ENCODE measurements around the gene FOXJ1. TPM values are rescaled to one million over a fixed set of nuclear protein-coding genes. Genes with fewer than 3 reads are reported as not detected.
A peak's percentile ranks its signal among the peaks of the same experiment; 100 is the strongest.

The FOXJ1 gene
- total and polyA plus RNA-seq, 5 experiments from 2014 or later = 0.28 to 3.7 (median 2.8) TPM

DNA sequence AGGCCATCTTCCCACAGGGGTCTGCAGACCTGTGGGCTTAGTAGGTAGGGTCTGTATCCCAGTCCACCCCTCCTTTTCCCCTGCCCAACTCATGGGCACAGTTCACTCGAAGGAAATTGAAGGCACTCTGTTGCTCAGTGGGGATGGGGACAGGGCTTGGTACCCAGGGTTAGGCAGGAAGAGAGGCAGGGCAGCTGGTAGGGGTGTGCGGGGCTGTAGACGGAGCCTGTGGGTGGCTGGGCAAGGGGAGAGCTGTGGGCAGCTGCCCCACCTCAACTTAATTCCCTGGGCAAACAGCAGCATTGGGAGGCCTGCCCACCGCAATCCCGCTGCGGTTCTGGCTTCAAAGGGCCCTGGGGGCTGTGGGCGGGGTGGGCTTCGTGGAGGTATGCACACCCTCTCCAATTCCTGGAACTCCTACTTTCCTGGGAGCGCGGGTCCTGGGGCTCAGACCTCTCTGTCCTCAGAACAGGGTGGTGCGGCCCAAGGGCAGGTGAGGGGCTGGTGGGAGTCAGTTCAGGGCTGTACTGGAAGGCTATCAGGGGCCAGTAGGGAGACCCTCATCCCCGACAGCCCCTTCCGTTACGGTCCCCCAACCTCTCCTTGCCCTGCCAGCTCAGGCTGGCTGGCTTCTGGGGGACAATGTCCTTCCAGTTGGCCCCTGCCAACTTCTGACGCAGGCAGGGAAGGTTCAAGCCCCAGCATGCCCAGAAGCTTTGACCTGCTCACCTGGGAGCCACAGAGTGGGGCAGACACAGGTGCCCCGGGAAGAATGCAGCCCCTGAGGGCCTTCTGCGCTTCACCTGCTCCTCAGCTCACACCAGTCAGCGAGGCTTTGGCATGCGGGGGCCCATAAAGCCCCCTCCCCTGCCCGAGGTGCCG, 9.1 kb downstream of the FOXJ1 start:
- H3K36me3 Mint-ChIP-seq = no peaks in the 10 kb centered on the region
- ATAC-seq (no peak), DNase-seq (no peak)
- H3K4me1 Mint-ChIP-seq = peaks cover 24 to 56% (median 35%) of the 10 kb centered on the region in 4 donors
- H3K9me3 Mint-ChIP-seq = no peaks in the 10 kb centered on the region
- no peak overlapping the region for H3K4me3 Mint-ChIP-seq
- POLR2A ChIA-PET = interaction anchor here (2.6 to 14.8 kb wide), 3 partner anchors 10 to 139 kb away, joined by 8 to 152 read pairs (median 56); partner anchors contain the start of gene FOXJ1
- no peaks in the 10 kb centered on the region for H3K27me3 Mint-ChIP-seq
- H3K27ac Mint-ChIP-seq = peak overlapping the region in 7 of 10 donors; percentile 2 to 91 (median 60)

DNA sequence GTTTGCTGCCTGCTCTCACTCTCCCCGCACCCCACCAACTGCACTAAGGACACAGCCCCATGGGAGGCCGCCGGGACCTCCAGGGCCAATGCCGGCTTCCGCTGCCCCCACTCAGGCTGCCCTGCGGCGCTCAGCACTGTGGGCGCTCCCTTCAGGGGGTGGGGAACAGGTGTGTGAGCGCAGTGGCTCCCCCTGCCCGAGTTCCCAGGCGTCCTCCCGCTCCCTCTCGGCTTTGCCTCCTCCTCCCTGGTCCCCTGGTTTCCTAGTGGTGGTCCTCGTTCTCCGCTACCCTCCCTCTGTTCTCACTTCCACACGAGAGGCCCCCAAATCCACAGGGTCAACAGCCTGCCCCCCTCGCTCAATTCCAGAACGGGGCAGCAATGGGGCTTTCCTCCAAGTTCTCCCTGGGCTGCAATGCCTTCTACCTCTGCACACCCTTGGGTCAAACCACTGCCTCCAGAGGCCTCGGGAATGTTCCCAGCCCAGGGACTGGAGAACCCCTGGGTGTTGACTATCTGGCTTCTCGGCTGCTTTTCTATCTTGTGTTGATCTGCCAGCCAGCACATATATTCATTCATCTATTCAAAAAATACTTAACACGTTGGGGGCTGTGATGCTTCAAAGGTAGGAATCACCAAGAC, 9.9 kb downstream of the FOXJ1 start:
- H3K9me3 Mint-ChIP-seq = no peaks in the 10 kb centered on the region
- peaks cover 27 to 56% (median 37%) of the 10 kb centered on the region in 4 donors for H3K4me1 Mint-ChIP-seq
- H3K4me3 Mint-ChIP-seq = peak overlapping the region in 1 of 10 donors; percentile 25
- no peaks in the 10 kb centered on the region for H3K27me3 Mint-ChIP-seq
- no peak for DNase-seq
- no peak for ATAC-seq
- POLR2A ChIA-PET = interaction anchor here (2.6 to 14.8 kb wide), 3 partner anchors 9 to 140 kb away, joined by 8 to 152 read pairs (median 56); partner anchors contain the start of gene FOXJ1
- H3K36me3 Mint-ChIP-seq = no peaks in the 10 kb centered on the region
- H3K27ac Mint-ChIP-seq = peak overlapping the region in 7 of 10 donors; percentile 2 to 91 (median 60)

DNA sequence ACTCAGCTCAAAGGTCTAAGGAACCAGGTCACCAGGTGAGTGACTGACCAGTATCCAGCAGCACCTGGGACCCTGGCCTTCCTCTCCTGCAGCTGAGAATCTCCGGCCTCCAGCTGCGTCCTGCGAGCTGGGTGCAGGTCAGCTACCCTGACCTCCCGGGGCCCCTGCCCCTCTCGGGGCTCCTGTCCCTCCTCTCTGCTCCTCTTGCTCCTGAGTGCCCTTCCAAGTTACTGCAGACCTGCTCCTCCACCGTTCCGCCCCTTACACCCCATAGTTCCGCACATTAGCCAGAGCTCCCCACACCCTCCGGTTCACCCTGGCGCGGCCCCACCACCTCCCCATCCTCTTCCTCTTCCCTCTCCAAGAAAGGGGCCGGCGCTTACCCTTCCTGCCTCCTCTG, 10.6 kb downstream of the FOXJ1 start:
- no peaks in the 10 kb centered on the region for H3K36me3 Mint-ChIP-seq
- H3K27me3 Mint-ChIP-seq = no peaks in the 10 kb centered on the region
- peak overlapping the region in 3 of 10 donors; percentile 38 to 84 (median 53) for H3K27ac Mint-ChIP-seq
- no peaks in the 10 kb centered on the region for H3K9me3 Mint-ChIP-seq
- H3K4me3 Mint-ChIP-seq = no peak overlapping the region
- DNase-seq = no peak
- H3K4me1 Mint-ChIP-seq = peaks cover 29 to 54% (median 37%) of the 10 kb centered on the region in 4 donors
- POLR2A ChIA-PET = interaction anchor here (1.0 to 14.8 kb wide), 3 partner anchors 13 to 141 kb away, joined by 3 to 152 read pairs (median 56); partner anchors contain the start of gene FOXJ1
- no peak for ATAC-seq

DNA sequence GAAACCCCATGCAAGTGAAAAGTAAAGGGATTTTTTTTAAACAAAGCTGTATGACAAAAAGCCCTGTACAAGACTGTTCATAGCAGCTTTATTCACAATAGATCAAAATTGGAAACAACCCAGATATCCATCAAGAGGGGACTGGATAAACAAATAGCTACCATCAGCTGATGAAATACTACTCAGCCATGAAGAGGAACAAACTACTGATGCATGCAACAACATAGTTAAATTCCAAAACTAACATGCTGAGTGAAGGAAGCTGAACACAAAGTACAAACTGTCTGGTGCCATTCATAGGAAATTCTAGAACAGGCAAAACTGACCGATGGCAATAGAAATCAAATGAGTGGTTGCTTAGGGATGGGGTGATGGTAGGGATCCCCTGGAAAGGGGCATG, 15.1 kb downstream of the FOXJ1 start:
- Mint-ChIP-seq H3K4me3 (peak overlapping the region in 1 of 10 donors; percentile 4), H3K36me3 (no peaks in the 10 kb centered on the region), H3K4me1 (peaks cover 24 to 45% (median 36%) of the 10 kb centered on the region in 4 donors), H3K27me3 (no peaks in the 10 kb centered on the region), H3K9me3 (no peaks in the 10 kb centered on the region), H3K27ac (peak overlapping the region in 9 of 10 donors; percentile 56 to 92 (median 89))
- DNase-seq = no peak
- ATAC-seq = no peak
- POLR2A ChIA-PET = interaction anchor here (0.6 to 14.8 kb wide), 14 partner anchors 9 to 173 kb away, joined by 3 to 152 read pairs (median 7); partner anchors contain the start of genes FOXJ1 and UBALD2

DNA sequence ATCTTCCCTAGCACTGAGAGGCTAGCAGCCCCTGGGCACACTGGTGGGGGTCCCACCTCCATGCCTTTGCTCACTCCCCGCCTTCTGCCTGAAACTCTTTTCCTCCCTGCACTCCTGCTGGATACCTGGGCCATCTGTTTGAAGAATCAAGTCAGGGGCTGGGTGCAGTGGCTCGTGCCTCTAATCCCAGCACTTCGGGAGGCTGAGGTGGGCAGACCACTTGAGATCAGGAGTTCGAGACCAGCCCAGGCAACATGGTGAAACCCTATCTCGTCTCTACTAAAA, 15.7 kb downstream of the FOXJ1 start:
- DNase-seq (no peak), ATAC-seq (no peak)
- no peaks in the 10 kb centered on the region for H3K27me3 Mint-ChIP-seq
- H3K4me1 Mint-ChIP-seq = peaks cover 21 to 44% (median 35%) of the 10 kb centered on the region in 4 donors
- no peaks in the 10 kb centered on the region for H3K9me3 Mint-ChIP-seq
- peak overlapping the region in 7 of 10 donors; percentile 35 to 83 (median 68) for H3K27ac Mint-ChIP-seq
- no peaks in the 10 kb centered on the region for H3K36me3 Mint-ChIP-seq
- POLR2A ChIA-PET = interaction anchor here (1.2 to 14.8 kb wide), 8 partner anchors 19 to 155 kb away, joined by 3 to 152 read pairs (median 28); no protein-coding TSS in a partner anchor
- no peak overlapping the region for H3K4me3 Mint-ChIP-seq

DNA sequence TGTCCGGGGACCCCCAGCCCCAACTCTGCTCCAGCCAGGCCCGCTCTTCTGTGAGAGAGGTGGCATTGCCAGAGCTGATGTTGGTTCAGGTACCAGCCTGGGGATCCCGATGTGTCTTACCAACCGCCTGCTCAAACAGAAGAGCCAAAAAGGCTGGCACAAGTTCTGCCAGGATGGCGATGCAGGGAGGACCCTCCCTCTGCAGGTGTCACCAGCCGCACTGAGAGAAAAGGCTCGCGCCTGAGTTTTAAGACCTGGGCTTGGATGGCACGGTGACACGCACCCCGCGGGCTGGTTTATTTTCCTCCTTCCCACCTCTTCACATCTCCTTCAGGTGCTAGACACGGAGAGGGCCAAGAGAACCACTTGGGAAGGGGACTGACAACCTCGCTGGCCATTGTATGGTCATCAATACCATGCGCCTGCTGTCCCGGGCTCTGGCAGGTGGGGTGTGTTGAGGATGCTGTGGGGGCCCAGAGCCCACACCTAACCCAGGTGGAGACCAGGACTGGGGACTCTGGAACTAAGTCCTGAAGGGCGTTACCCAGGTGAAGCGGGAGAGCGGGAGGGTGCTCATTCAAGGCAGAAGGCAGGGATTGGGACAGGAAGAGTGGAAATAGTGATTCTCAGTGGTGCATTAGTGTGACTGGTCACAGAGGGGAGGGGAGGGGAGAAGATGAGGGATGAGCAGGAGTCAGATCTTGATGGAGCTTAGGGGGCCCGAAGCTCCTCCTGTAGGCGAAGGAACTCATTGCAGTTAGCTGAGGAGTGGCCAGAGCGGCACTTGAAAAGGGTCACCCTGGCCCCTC, 16.3 kb downstream of the FOXJ1 start:
- Mint-ChIP-seq H3K4me3 (peak overlapping the region in 1 of 10 donors; percentile 45), H3K27ac (peak overlapping the region in 9 of 10 donors; percentile 9 to 83 (median 57))

DNA sequence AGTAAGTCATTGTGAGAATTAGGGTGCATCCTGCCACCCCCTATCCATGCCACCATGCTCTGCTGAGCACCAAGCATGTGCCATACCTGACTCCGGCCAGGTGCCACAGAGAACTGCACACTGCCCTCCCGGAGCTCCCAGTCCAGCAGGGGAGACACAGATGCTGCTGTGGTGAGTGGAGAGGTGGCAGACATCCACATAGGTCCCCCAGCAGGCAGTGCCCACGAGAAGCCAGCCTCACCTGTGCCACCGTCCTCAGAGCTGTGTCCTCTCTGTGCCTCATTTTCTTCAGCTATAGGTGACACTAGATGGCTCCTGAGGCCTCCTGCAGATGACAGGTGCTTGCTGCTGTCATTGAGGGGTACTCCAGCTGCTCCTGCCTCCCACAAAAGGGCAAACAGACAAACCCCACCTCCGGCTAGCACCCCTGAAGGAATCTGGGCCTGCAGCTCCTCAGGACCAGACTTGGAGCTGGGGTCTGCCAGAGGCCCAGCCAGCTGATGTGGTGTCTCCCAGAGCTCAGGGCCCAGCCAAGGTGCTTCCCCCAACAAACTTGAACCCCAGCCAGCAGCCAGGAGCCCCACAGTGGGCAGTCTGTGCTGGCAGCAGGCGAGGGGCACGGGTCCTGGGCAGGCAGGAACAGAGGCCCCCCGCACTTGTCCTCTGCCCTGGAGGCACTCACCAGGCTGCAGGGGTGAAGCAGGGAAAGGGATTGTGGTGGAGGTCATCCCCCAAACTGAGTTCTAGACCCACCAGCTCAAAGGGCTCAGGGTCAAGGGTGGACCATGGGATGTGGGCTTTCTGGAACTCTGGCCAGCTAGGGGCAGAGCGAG, 17.1 kb downstream of the FOXJ1 start:
- Mint-ChIP-seq H3K27me3 (no peaks in the 10 kb centered on the region), H3K36me3 (no peaks in the 10 kb centered on the region), H3K4me1 (peaks cover 21 to 44% (median 35%) of the 10 kb centered on the region in 4 donors), H3K27ac (peak overlapping the region; percentile 36 to 90 (median 72)), H3K4me3 (peak overlapping the region in 5 of 10 donors; percentile 18 to 77 (median 39)), H3K9me3 (no peaks in the 10 kb centered on the region)
- DNase-seq (no peak), ATAC-seq (peak in 1 of 2 donors; percentile 19)
- POLR2A ChIA-PET = interaction anchor here (0.6 to 14.8 kb wide), 11 partner anchors 11 to 395 kb away, joined by 3 to 152 read pairs (median 3); partner anchors contain the start of gene UBALD2

More for the DNA sequence above, 16.3 kb downstream of the FOXJ1 start:
- no peak for DNase-seq
- H3K4me1 Mint-ChIP-seq = peaks cover 21 to 44% (median 35%) of the 10 kb centered on the region in 4 donors
- H3K36me3 Mint-ChIP-seq = no peaks in the 10 kb centered on the region
- no peaks in the 10 kb centered on the region for H3K27me3 Mint-ChIP-seq
- no peak for ATAC-seq
- POLR2A ChIA-PET = interaction anchor here (1.2 to 14.8 kb wide), 6 partner anchors 10 to 155 kb away, joined by 3 to 152 read pairs (median 72); no protein-coding TSS in a partner anchor
- no peaks in the 10 kb centered on the region for H3K9me3 Mint-ChIP-seq

DNA sequence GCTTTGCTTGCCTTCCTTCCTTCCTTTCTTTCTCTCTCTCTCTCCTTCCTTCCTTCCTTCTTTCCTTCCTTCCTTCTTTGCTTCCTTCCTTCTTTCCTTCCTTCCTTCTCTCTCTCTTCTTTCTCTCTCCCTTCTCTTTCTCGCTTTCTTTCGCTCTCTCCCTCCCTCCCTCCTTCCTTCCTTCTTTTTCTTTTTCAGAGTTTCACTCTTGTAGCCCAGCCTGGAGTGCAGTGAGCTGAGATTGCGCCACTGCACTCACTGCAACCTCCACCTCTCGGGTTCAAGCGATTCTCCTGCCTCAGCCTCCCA, 17.9 kb downstream of the FOXJ1 start:
- peaks cover 21 to 44% (median 35%) of the 10 kb centered on the region in 4 donors for H3K4me1 Mint-ChIP-seq
- ATAC-seq (no peak), DNase-seq (no peak)
- peak overlapping the region in 9 of 10 donors; percentile 66 to 90 (median 75) for H3K27ac Mint-ChIP-seq
- H3K4me3 Mint-ChIP-seq = peak overlapping the region in 8 of 10 donors; percentile 29 to 77 (median 66)
- H3K27me3 Mint-ChIP-seq = no peaks in the 10 kb centered on the region
- no peaks in the 10 kb centered on the region for H3K36me3 Mint-ChIP-seq
- no peaks in the 10 kb centered on the region for H3K9me3 Mint-ChIP-seq
- POLR2A ChIA-PET = interaction anchor here (0.6 to 14.8 kb wide), 11 partner anchors 9 to 395 kb away, joined by 3 to 152 read pairs (median 5); no protein-coding TSS in a partner anchor

DNA sequence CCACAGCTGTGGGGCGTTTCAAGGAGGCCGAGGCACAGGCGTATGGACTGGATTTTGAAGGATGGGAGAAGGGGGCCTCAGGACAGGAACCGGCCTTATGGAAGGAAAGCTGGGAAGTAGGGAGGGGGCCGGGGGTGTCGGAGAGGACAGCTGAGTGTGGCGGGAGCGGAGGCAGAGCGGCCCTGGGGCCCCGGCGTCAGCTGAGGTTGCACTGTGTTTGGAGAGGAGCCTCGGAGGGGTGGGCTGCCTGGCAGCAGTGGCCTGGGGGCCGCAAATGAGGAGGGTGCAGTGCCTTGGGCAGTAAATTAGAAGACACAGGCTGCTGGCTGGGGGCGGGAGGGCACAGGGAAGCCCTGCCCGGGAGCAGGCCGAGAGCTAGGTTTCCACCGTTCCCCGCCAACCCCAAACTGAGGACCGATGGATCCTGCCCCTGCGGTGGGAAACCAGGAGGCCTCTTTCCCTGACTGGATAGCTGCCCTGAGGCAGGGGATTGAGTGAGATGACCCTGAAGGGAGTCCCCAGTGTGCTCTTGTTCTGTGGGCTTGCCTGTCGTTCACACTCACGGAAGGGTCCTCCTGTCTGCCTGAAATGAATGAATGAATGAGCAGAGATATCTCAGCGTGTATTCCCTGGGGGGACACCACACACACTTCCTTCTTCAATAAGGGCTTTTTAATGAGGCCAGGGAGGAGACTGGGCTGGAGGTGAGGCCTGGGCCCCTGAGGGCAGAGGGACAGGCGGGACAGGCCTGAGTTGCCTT, 18.4 kb downstream of the FOXJ1 start:
- no peak for DNase-seq
- Mint-ChIP-seq H3K36me3 (no peaks in the 10 kb centered on the region), H3K4me1 (peaks cover 21 to 44% (median 35%) of the 10 kb centered on the region in 4 donors), H3K4me3 (peak overlapping the region; percentile 45 to 78 (median 67)), H3K27ac (peak overlapping the region; percentile 46 to 90 (median 78)), H3K27me3 (no peaks in the 10 kb centered on the region), H3K9me3 (no peaks in the 10 kb centered on the region)
- ATAC-seq = no peak
- POLR2A ChIA-PET = interaction anchor here (0.5 to 14.8 kb wide), 12 partner anchors 10 to 175 kb away, joined by 3 to 152 read pairs (median 6); no protein-coding TSS in a partner anchor

DNA sequence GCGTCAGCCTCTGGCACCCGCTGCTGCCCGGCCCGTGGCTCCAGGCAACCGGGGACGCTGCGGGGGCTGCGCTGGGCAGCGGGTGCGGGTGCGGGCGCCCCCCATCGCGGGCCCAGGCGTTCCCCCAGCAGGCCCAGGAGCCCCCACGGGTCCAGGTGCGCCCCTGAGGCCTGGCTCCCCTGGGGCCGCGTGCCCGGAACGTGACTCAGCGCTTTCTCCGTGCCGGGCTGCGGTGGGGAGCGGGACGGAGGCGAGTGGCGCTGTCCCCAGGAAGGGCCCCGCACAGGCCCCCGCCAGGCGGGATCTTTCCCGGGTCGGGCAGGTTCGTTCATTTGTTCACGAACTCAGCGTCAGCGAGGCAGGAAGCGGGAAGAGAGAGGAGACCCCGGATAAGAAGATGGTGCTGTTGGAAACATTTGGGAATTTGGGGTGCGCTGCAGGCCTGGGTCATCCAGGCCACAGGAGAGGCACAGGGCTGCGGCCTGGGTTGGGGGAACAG, 19.1 kb downstream of the FOXJ1 start:
- Mint-ChIP-seq H3K27ac (peak overlapping the region in 8 of 10 donors; percentile 46 to 90 (median 80)), H3K4me3 (peak overlapping the region; percentile 28 to 78 (median 63)), H3K9me3 (no peaks in the 10 kb centered on the region), H3K4me1 (peaks cover 18 to 40% (median 31%) of the 10 kb centered on the region in 4 donors), H3K36me3 (no peaks in the 10 kb centered on the region), H3K27me3 (no peaks in the 10 kb centered on the region)
- DNase-seq (no peak), ATAC-seq (peak; percentile 13 to 37)
- POLR2A ChIA-PET = interaction anchor here (0.5 to 14.8 kb wide), 13 partner anchors 11 to 176 kb away, joined by 3 to 152 read pairs (median 7); partner anchors contain the start of gene FOXJ1
